NCI-H1694 (cell line): ENCODE data around the gene AKT2.
"Not testable (repeated sequence)": the region's sequence is repeated elsewhere in the genome, so short reads cannot be mapped to it uniquely, and the experiment has no call there.

Experiments used
- DNase-seq: peaks from one replicate; lab custom pipeline; 2025; lab: John Stamatoyannopoulos, UW

AKT2 gene

GRCh38 chr19:40284501-40285352 is at the start of gene AKT2:
AKT2 (minus strand) TSS chr19:40285345; CDS start chr19:40265267, 20,078 bp downstream.
- no peak for DNase-seq

GRCh38 chr19:40333083-40333482 is 47.9 kb upstream of the AKT2 start:
- DNase-seq, result not testable (repeated sequence)

GRCh38 chr19:40332669-40333068 is 47.5 kb upstream of the AKT2 start:
- DNase-seq, result no peak

- DNase-seq, result no peak
Measured at GRCh38 chr19:40331052-40331451, 45.9 kb upstream of the AKT2 start.

- DNase-seq, result no peak
Measured at GRCh38 chr19:40326201-40326600, 41.1 kb upstream of the AKT2 start.

GRCh38 chr19:40323705-40324104 is 38.6 kb upstream of the AKT2 start:
- DNase-seq, result no peak

- no peak for DNase-seq
Measured at GRCh38 chr19:40322951-40323615, 37.9 kb upstream of the AKT2 start.

- no peak for DNase-seq
Measured at GRCh38 chr19:40322271-40322610, 37.1 kb upstream of the AKT2 start.

GRCh38 chr19:40321566-40322270 is 36.6 kb upstream of the AKT2 start:
- no peak for DNase-seq

GRCh38 chr19:40321076-40321475 is 35.9 kb upstream of the AKT2 start:
- DNase-seq, result no peak

- DNase-seq, result no peak
Measured at GRCh38 chr19:40320558-40320935, 35.4 kb upstream of the AKT2 start.

GRCh38 chr19:40317338-40317737 is 32.2 kb upstream of the AKT2 start:
- no peak for DNase-seq

- no peak for DNase-seq
Measured at GRCh38 chr19:40315812-40316470, 30.8 kb upstream of the AKT2 start.

- no peak for DNase-seq
Measured at GRCh38 chr19:40314656-40315055, 29.5 kb upstream of the AKT2 start.

- no peak for DNase-seq
Measured at GRCh38 chr19:40313229-40313983, 28.3 kb upstream of the AKT2 start.

- DNase-seq, result no peak
Measured at GRCh38 chr19:40312533-40312932, 27.4 kb upstream of the AKT2 start.

GRCh38 chr19:40309666-40310065 is 24.5 kb upstream of the AKT2 start:
- DNase-seq, result no peak

GRCh38 chr19:40305403-40305802 is 20.3 kb upstream of the AKT2 start:
- DNase-seq, result peak; percentile 69

GRCh38 chr19:40304306-40304705 is 19.2 kb upstream of the AKT2 start:
- DNase-seq, result no peak

- DNase-seq, result no peak
Measured at GRCh38 chr19:40303765-40304164, 18.6 kb upstream of the AKT2 start.

- no peak for DNase-seq
Measured at GRCh38 chr19:40302224-40303011, 17.3 kb upstream of the AKT2 start.
